ENCODE measurements around the gene C1S.
"Not testable (repeated sequence)": the region's sequence is repeated elsewhere in the genome, so short reads cannot be mapped to it uniquely, and the experiment has no call there.

The C1S gene

DNA sequence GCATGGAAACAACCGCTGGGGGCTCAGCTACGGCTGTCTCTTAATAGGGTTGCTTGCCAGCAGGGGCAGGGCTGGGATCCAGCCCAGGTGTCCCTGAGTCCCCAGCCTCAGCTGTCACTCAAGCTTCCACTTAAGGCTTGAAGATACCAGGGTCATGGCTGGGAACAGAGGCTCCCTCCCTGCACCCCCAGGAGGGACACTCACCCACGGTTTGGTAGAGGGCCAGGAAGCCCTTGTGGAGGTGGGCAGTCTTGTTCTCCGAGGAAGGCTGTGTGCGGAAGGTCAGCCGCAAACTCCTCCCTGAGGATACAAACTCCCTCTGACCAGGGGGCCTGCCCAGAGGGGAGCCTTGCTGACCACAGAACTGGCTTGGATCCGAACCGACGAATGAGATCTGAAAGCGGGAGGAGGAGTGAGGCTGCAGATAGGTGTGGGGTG lies 41.2 kb downstream of the C1S start:
- DNase-seq (ENCODE audit: low read depth in 4 of 4, low spot score in 1 of 4): no peak

DNA sequence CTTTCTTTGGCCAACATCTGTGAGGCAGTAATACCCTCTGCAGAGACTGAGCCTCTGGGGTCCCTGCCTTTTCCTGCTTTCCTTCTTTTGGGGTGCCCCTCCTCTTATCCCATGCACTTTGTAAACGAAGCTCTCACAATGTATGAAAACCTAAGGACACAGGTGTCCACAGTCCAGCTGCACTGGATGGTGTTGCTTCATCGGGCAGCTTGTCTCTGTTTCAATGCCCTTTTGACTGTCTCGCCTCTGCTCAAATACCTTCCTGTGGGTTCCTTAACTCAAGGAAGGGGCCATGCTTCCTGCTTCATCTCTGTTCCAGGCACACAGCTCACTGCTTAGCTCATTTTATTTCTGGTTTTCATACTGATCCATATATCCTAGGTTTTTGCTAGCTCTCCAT lies 42.1 kb downstream of the C1S start:
- no peak for DNase-seq (ENCODE audit: low read depth in 4 of 4, low spot score in 1 of 4)

GRCh38 chr12:7103837-7104584 lies 43.5 kb downstream of the C1S start:
- DNase-seq (ENCODE audit: low read depth in 4 of 4, low spot score in 1 of 4): no peak

GRCh38 chr12:7106082-7106481 lies 45.6 kb downstream of the C1S start:
- DNase-seq (ENCODE audit: low read depth in 4 of 4, low spot score in 1 of 4): no peak

DNA sequence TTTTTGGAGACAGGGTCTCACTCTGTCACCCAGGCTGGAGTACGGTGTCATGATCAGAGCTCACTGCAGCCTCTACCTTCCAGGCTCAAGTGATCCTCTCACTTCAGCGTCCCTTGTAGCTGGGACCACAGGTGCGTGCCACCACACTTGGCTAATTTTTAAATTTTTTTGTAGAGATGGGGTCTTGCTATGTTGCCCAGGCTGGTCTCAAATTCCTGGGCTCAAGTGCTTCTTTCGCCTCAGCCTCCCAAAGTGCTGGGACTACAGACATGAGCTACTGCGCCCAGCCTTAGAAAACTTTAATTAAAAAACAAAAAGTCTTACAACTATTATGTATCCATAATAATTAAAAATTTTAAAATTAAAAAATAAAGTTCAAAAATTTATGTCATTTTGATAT lies 46.7 kb downstream of the C1S start:
- DNase-seq (ENCODE audit: low read depth in 4 of 4, low spot score in 1 of 4): not testable (repeated sequence)

DNA sequence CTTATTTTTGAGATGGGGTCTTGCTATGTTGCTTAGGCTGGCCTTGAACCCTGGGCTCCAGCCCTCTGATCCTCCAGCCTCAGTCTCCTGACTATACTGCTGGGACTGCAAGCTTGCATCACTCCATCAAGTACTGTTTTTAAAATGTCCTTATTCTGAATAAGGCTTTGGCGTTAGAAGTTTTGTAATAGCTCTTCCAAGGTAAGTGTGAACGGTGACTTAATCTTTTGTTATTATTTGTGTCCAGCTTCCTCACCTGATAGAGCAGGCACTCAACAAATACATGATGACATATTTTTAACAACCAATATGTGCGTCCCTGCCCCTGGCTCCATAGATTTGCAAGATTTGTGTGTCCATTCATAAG lies 47.1 kb downstream of the C1S start:
- no peak for DNase-seq (ENCODE audit: low read depth in 4 of 4, low spot score in 1 of 4)

GRCh38 chr12:7108003-7108795 lies 47.7 kb downstream of the C1S start:
- peak in 3 of 4 experiments; percentile 36 to 75 (median 59) for DNase-seq (ENCODE audit: low read depth in 4 of 4, low spot score in 1 of 4)

- peak; percentile 62 to 84 (median 72) for DNase-seq (ENCODE audit: low read depth in 4 of 4, low spot score in 1 of 4)
These were observed 48.5 kb downstream of the C1S start, which contains the start of gene C1RL for GRCh38 chr12:7108796-7109571. Gene C1RL, minus strand, starts transcription at chr12:7109214. Its CDS starts 34 bp downstream, at chr12:7109180.

GRCh38 chr12:7109572-7109920 lies 49.0 kb downstream of the C1S start:
- DNase-seq (ENCODE audit: low read depth in 4 of 4, low spot score in 1 of 4): no peak

DNA sequence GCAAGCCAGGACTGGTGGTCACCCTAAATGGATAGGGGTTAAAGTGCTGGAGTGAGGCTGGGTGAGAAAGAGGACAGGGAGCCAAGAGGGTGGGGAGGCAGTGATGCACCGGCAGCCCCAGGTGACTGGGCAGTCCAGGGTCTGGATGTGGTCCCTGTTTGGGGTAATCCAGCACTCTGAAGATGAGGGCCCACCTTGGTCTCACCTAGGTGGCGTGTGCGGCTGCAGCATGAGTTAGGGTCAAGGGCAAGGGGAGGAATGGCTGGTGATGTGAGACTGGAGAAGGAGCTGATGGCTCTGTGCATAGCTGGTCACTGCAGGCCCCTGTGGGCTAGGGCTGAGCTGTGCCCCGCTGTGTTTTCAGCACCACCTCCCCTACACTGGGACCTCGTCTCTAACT lies 50.1 kb downstream of the C1S start:
- DNase-seq (ENCODE audit: low read depth in 4 of 4, low spot score in 1 of 4): no peak

DNA sequence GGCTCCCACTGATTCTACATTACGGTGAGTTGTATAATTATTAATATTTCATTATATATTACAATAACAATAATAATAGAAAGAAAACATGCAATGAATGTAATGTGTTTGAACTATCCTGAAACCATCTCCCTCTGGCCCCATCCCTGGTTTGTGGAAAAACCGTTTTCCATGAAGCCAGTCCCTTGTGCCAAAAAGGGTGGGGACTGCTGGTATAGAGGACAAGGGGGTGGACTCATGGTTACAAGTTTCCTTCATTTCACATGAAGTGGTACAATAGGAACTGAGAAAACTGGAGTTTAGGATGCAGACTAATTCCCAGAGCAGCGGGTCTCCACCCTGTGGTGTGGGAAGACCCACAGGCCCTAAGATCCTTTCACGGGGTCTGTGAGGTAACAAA lies 51.5 kb downstream of the C1S start:
- DNase-seq (ENCODE audit: low read depth in 4 of 4, low spot score in 1 of 4): no peak

GRCh38 chr12:7113389-7113871 lies 52.9 kb downstream of the C1S start:
- peak in 1 of 4 experiments; percentile 13 for DNase-seq (ENCODE audit: low read depth in 4 of 4, low spot score in 1 of 4)

DNA sequence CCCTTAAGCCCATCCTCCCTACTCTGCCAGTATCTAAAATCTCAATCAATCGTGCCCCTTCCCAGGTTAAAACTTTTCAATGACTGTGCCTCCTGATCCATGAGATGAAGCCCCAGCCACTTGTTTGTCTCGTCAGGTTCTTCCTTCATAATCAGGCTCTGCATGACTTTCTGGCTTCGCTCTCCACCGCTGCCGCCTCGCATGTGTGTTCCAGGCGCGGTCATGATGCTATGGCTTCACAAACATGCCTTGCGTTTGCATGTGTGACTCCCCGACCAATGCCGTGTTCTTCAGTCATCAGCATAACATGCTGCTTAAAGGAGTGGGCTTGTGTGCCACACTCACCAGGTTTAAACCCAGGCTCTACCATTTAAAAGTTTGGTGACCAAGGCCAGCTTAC lies 53.5 kb downstream of the C1S start:
- DNase-seq (ENCODE audit: low read depth in 4 of 4, low spot score in 1 of 4): no peak

- no peak for DNase-seq (ENCODE audit: low read depth in 4 of 4, low spot score in 1 of 4)
These were observed 54.3 kb downstream of the C1S start for GRCh38 chr12:7114851-7115250.

DNA sequence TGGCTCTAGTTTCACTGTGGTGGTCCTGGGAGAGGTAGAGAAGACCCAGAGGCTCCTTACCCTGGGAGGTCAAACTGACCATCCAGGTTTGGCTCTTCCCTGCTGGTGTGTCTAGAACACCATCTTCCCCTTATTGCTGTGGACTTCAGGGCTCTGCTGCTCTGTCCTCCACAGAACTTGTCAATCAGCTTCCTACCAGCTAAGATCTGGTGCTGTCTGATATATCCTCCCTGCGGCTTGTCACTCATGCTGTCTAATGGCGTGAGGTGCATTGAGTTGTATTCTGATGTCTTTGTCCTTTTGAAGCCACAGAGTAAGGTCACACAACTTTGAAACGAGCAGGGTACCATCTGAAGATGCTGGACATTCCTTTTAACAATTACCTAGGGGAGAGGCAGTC lies 55.7 kb downstream of the C1S start:
- DNase-seq (ENCODE audit: low read depth in 4 of 4, low spot score in 1 of 4): no peak

- DNase-seq (ENCODE audit: low read depth in 4 of 4, low spot score in 1 of 4): no peak
These were observed 56.4 kb downstream of the C1S start for GRCh38 chr12:7116916-7117315.

- no peak for DNase-seq (ENCODE audit: low read depth in 4 of 4, low spot score in 1 of 4)
These were observed 57.2 kb downstream of the C1S start for GRCh38 chr12:7117670-7118069.

DNA sequence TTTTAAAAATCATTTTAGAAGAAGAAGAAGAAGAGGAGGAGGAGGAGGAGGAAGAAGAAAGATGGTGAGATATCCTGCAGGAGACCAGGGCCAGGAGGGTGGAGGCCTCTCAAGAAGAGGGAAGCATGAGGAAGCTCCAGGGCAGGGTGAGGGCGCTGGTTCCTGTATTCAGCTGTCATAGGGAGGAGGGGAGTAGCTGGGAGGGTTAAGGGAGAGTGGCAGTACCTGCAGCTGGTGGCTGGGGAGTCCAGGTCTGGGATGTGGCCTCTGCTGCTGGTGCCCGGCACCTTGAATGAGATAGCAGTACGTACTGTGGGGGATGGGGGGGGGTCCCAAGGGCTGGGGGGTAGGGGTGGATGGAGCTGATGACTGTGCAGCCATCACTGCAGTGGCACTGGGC lies 58.4 kb downstream of the C1S start:
- no peak for DNase-seq (ENCODE audit: low read depth in 4 of 4, low spot score in 1 of 4)

DNA sequence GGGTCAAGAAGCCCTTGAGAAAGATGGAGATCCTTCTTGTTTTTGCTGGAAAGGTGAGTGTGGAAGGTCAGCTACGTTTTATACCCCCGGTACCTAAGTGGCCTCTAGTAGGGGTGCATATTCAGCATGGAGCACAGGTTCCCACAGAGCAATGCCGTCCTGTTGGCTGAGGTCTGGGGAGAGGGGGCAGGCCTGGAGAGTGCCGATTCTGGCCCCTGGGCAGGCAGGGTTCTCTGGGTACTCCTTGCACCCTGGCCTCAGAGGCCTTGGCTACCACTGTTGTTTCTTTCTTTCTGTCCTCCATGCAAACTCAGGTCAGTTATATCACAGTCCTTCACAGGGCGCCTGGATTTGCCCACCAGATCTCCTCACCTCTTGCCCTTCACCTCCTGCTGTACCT lies 59.6 kb downstream of the C1S start:
- no peak for DNase-seq (ENCODE audit: low read depth in 4 of 4, low spot score in 1 of 4)
